ENCODE measurements around the gene ETS1.

- TF ChIP-seq CTCF (IDR thresholded peaks at IDR 0.05; ENCODE audit: poor library complexity) (no peak), EZH2 (IDR thresholded peaks at IDR 0.05; ENCODE audit: borderline replicate concordance) (no peak), EZH2phosphoT487 (IDR thresholded peaks at IDR 0.05; ENCODE audit: low read depth, severe bottlenecking, unreplicated experiment) (no peak)
Observed at GRCh38 chr11:128518493-128519207, 68.7 kb downstream of the ETS1 start.
